Smooth muscle cell (in vitro differentiated cells): ENCODE data around the gene TMEM9. TPM values are rescaled to one million over a fixed set of nuclear protein-coding genes. Genes with fewer than 3 reads are reported as not detected.

Source experiments
- polyA plus RNA-seq: library from polyadenylated mRNA; unstranded; fragments of >200 nt; fragmentation: Nextera tagmentation; extraction: Ambion mirVana; gene quantifications from 2 replicates; pipeline ENCODE4 v1.2.1, GENCODE V29; 2016
- total RNA-seq: library from RNA; depleted of rRNA; stranded (reverse); fragments of >200 nt; gene quantifications from 2 replicates; pipeline ENCODE4 v1.2.3, GENCODE V29; 2014

Gene TMEM9
- total and polyA plus RNA-seq, 2 experiments from 2014 or later, result 153 to 211 TPM

Other genes with a start within 250 kb of the TMEM9 start
- gene KIF21B, start 130.8 kb downstream of the TMEM9 start, total RNA-seq, result 1.9 and 3.4 TPM in 2 replicates
- 1.0 and 1.2 TPM in 2 replicates for gene KIF21B, start 130.8 kb downstream of the TMEM9 start, polyA plus RNA-seq
- not detected in 2 replicates for gene CACNA1S, start 42.0 kb downstream of the TMEM9 start, total RNA-seq
- not detected in 2 replicates for gene CACNA1S, start 42.0 kb downstream of the TMEM9 start, polyA plus RNA-seq
- not detected in 2 replicates for gene ASCL5, start 27.3 kb downstream of the TMEM9 start, total RNA-seq
- gene ASCL5, start 27.3 kb downstream of the TMEM9 start, polyA plus RNA-seq, result 0.12 TPM in 1 of 2 replicates, not detected in the other
- gene IGFN1, start 36.4 kb upstream of the TMEM9 start, total RNA-seq, result not detected in 2 replicates
- gene IGFN1, start 36.4 kb upstream of the TMEM9 start, polyA plus RNA-seq, result not detected in 2 replicates
- 43.6 and 52.5 TPM in 2 replicates for gene PKP1, start 129.0 kb upstream of the TMEM9 start, total RNA-seq
- 26.9 and 30.3 TPM in 2 replicates for gene PKP1, start 129.0 kb upstream of the TMEM9 start, polyA plus RNA-seq
- 2.6 and 4.4 TPM in 2 replicates for gene TNNT2, start 223.2 kb upstream of the TMEM9 start, total RNA-seq
- gene TNNT2, start 223.2 kb upstream of the TMEM9 start, polyA plus RNA-seq, result 6.3 and 6.5 TPM in 2 replicates
- 8.8 and 17.6 TPM in 2 replicates for gene LAD1, start 244.8 kb upstream of the TMEM9 start, total RNA-seq
- 6.9 and 15.1 TPM in 2 replicates for gene LAD1, start 244.8 kb upstream of the TMEM9 start, polyA plus RNA-seq